Gastrocnemius medialis (tissue), 4 donors: ENCODE measurements around the gene CRTC3. TPM values are rescaled to one million over a fixed set of nuclear protein-coding genes. Genes with fewer than 3 reads are reported as not detected.

Experiments used
- ATAC-seq, 2 donors: fragments of 150-250 bp; one replicate each; pipeline ENCODE4 v1.9.1; 2016
- DNase-seq, 2 donors: peaks; one replicate each; pipeline ENCODE4 v3.0.0-alpha.2; 2019
- H3K27ac ChIP-seq, 4 donors: fragments of 200-600 bp; sonication (generic); 1 replicate in 1 of 4; 2 replicates in 3 of 4; pipeline ENCODE4 v1.5.1; 2016 to 2018; ENCODE audit warnings: mild to moderate bottlenecking in 2 of 4, moderate library complexity in 1 of 4
- H3K27me3 ChIP-seq, 3 donors: fragments of 200-600 bp; sonication (generic) in 2 of 3; 1 replicate in 1 of 3; 2 replicates in 2 of 3; pipeline versions ENCODE4 v1.5.1 to v1.6.0; 2016 to 2019; ENCODE audit warnings: mild to moderate bottlenecking in 1 of 3, moderate library complexity in 1 of 3
- H3K36me3 ChIP-seq, 2 donors: fragments of 200-600 bp; sonication (generic) in 1 of 2; one replicate each; pipeline ENCODE4 v1.5.1; 2017 to 2018
- H3K4me1 ChIP-seq, 2 donors: fragments of 200-600 bp; sonication (generic) in 1 of 2; one replicate each; pipeline ENCODE4 v1.5.1; 2016 to 2017; ENCODE audit warnings: mild to moderate bottlenecking in 2 of 2
- H3K4me3 ChIP-seq, 4 donors: fragments of 200-600 bp; sonication (generic) in 3 of 4; 1 replicate in 1 of 4; 2 replicates in 3 of 4; pipeline ENCODE4 v1.5.1; 2016 to 2019; ENCODE audit warnings: mild to moderate bottlenecking in 2 of 4
- H3K9me3 ChIP-seq, 3 donors: fragments of 200-600 bp; sonication (generic) in 2 of 3; 1 replicate in 1 of 3; 2 replicates in 2 of 3; pipeline ENCODE4 v1.5.1; 2016 to 2019
- CTCF ChIP-seq, 5 experiments: fragments of 450-650 bp in 3 of 5; fragments of 200-600 bp in 2 of 5; sonication (generic) in 2 of 5; IDR thresholded peaks in 4 of 5; conservative IDR thresholded peaks in 1 of 5; 1 replicate in 4 of 5; 2 replicates in 1 of 5; pipeline ENCODE4 v1.5.1; 2016 to 2019; ENCODE audit warnings: antibody characterized with exemption in 5 of 5, mild to moderate bottlenecking in 3 of 5, moderate library complexity in 3 of 5
- POLR2A ChIP-seq, 2 donors: fragments of 450-650 bp; IDR thresholded peaks; one replicate each; pipeline ENCODE4 v1.6.1; 2017; ENCODE audit warnings: antibody characterized with exemption in 2 of 2, mild to moderate bottlenecking in 2 of 2, moderate library complexity in 2 of 2
- in situ Hi-C, 4 donors: fragments of 200-750 bp; cut with MboI; loops; one replicate each; pipeline versions ENCODE4 v1.15.0 to v1.8.0; 2017; ENCODE audit warnings: low sequenced_read_pairs in 4 of 4
- intact Hi-C: fragments of 100-400 bp; cut with DNase I; formaldehyde crosslinking; loops from one replicate; pipeline ENCODE4 v1.15.1; 2023; ENCODE audit warnings: low total_unique reads
- total RNA-seq, 4 donors: library from RNA; depleted of rRNA; stranded (reverse); fragments of >200 nt; gene quantifications; one replicate each; pipeline versions ENCODE4 v1.1.0 to v1.2.3, GENCODE V29; 2016

Gene CRTC3
- total RNA-seq, 4 donors from 2014 or later, result 20.7 to 41.4 (median 30.5) TPM

DNA sequence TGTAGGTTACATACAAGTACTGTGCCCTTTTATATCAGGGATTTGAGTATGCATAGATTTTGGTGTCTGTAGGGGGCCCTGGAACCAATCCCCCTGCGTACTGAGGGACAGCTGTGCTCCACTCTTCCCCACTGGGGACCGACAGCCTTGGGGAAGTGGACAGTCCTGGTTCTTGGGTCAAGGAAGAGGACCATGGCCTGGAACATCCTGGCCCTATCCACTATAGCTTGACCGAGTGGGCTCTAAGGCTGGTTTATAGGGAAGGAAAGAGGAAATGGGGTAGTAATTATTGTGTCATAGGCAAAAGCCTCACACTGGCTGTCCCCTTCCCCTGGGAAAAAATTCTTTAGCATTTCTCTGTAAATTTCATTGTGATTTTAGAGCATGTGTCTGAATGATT, 49.5 kb downstream of the CRTC3 start:
- no peaks in the 10 kb centered on the region for H3K9me3 ChIP-seq
- no peaks in the 10 kb centered on the region for H3K27me3 ChIP-seq
- TF ChIP-seq CTCF (IDR thresholded peaks at IDR 0.05 in 4 of 5, conservative IDR thresholded peaks at IDR 0.05 in 1 of 5) (no peak), POLR2A (IDR thresholded peaks at IDR 0.05) (no peak)
- intact Hi-C loops (no loop called here), in situ Hi-C loops (no loop called here)
- H3K27ac ChIP-seq, result peak overlapping the region in 1 of 4 donors; percentile 42
- peaks cover 31 to 48% of the 10 kb centered on the region in 2 donors for H3K4me1 ChIP-seq
- H3K36me3 ChIP-seq, result no peaks in the 10 kb centered on the region
- no peak overlapping the region for H3K4me3 ChIP-seq
- no peak for DNase-seq
- no peak for ATAC-seq

DNA sequence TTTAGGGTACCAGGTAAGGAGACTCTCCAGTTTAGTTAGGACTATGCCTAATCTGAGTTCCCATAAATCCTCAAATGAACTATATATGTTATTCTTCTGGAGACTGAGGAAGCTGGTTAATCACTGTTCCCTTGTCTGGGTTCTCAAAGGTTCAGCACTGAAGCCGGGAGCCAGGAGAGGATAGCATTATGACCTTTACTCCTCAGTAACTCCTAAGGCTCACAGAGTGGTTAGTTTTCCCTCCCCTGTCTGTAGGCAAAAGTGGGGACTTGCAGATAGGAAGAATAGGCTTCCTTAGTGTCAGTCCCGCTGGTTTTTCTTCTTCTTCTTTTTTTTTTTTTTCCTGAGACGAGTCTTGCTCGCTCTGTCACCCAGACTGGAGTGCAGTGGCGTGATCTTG, 50.4 kb downstream of the CRTC3 start:
- no peak for ATAC-seq
- H3K27ac ChIP-seq, result peak overlapping the region in 2 of 4 donors; percentile 56 to 69
- intact Hi-C loops (no loop called here), in situ Hi-C loops (no loop called here)
- H3K27me3 ChIP-seq, result no peaks in the 10 kb centered on the region
- no peak for DNase-seq
- no peaks in the 10 kb centered on the region for H3K36me3 ChIP-seq
- TF ChIP-seq POLR2A (IDR thresholded peaks at IDR 0.05), result no peak
- no peaks in the 10 kb centered on the region for H3K9me3 ChIP-seq
- H3K4me3 ChIP-seq, result no peak overlapping the region
- H3K4me1 ChIP-seq, result peaks cover 31 to 48% of the 10 kb centered on the region in 2 donors

DNA sequence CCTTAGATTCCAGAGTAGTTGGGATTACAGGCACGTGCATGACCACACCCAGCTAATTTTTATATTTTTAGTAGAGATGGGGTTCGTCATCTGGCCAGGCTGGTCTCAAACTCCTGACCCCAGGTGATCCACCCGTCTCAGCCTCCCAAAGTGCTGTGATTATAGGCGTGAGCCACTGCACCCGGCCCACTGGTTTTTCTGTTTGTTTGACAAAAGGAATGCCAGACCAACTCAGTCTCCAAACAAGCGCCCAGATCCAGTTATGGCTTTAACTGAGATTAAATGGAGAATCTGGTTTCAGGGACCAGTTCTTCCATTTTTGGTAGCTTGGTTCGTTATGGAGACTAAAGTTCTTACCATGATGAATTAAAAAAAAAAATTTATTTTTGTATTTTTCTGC, 50.8 kb downstream of the CRTC3 start:
- Histone ChIP-seq H3K27me3 (no peaks in the 10 kb centered on the region), H3K9me3 (no peaks in the 10 kb centered on the region), H3K4me1 (peaks cover 35 to 48% of the 10 kb centered on the region in 2 donors), H3K27ac (peak overlapping the region in 2 of 4 donors; percentile 56 to 69), H3K36me3 (no peaks in the 10 kb centered on the region), H3K4me3 (no peak overlapping the region)
- ATAC-seq (no peak), DNase-seq (no peak)
- in situ Hi-C loops (no loop called here), intact Hi-C loops (no loop called here)
- TF ChIP-seq CTCF (IDR thresholded peaks at IDR 0.05 in 4 of 5, conservative IDR thresholded peaks at IDR 0.05 in 1 of 5), result no peak

- Histone ChIP-seq H3K4me1 (peaks cover 37 to 48% of the 10 kb centered on the region in 2 donors), H3K9me3 (no peaks in the 10 kb centered on the region), H3K36me3 (no peaks in the 10 kb centered on the region), H3K27me3 (no peaks in the 10 kb centered on the region), H3K27ac (peak overlapping the region in 2 of 4 donors; percentile 56 to 69), H3K4me3 (no peak overlapping the region)
- ATAC-seq, result peak in 1 of 2 donors; percentile 37
- TF ChIP-seq CTCF (IDR thresholded peaks at IDR 0.05 in 4 of 5, conservative IDR thresholded peaks at IDR 0.05 in 1 of 5) (no peak), POLR2A (IDR thresholded peaks at IDR 0.05) (no peak)
- no peak for DNase-seq
- intact Hi-C loops (no loop called here), in situ Hi-C loops (no loop called here)
These were observed 51.2 kb downstream of the CRTC3 start for GRCh38 chr15:90580946-90581345.

DNA sequence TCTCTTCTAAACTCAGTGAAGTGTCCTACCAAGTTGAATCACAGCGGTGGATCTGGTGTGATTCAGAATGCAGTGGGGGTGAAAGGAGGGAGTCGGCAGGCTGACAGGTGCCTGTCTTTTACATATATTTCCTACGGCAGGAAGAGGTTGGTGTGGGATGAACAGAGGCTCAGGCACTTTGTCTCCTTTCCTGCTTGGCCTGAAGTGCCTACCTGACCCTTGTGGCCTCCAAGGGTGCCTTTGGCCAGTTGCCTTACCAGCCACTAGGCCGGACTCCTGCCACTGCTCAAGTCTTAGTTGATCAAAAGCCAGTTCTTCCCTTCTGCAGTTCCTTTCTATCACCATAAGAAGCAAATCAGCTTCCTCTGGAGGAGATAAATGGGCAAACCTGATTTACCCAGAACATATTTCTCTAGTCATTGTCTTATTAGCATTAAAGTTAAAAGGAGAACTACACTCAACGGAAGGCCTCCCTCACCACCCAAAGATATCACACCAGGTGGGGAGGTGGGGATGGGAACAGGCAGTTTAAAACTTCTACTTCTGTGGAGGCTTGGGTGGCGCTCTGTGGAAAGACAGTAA, 52.1 kb downstream of the CRTC3 start:
- TF ChIP-seq CTCF (IDR thresholded peaks at IDR 0.05 in 4 of 5, conservative IDR thresholded peaks at IDR 0.05 in 1 of 5), result no peak
- TF ChIP-seq POLR2A (IDR thresholded peaks at IDR 0.05), result no peak
- peak in 1 of 2 donors; percentile 33 for ATAC-seq
- Histone ChIP-seq H3K4me1 (peaks cover 38 to 53% of the 10 kb centered on the region in 2 donors), H3K36me3 (no peaks in the 10 kb centered on the region), H3K27me3 (no peaks in the 10 kb centered on the region), H3K4me3 (no peak overlapping the region), H3K27ac (peak overlapping the region; percentile 27 to 69 (median 47)), H3K9me3 (no peaks in the 10 kb centered on the region)
- in situ Hi-C loops, result no loop called here
- peak in 1 of 2 donors; percentile 32 for DNase-seq
- intact Hi-C loops, result no loop called here
